Panc1 (cell line): ENCODE data around the gene TMEM51.

Experiments used
- CTCF ChIP-seq: fragments of 450-650 bp; IDR thresholded peaks from 2 replicates; pipeline ENCODE4 v1.5.1; 2017; ENCODE audit warnings: mild to moderate bottlenecking
- POLR2AphosphoS5 ChIP-seq: IDR thresholded peaks from 2 replicates; pipeline ENCODE4 v1.6.1; 2012; ENCODE audit warnings: mild to moderate bottlenecking, low read depth, low read length, moderate library complexity
- SIN3A ChIP-seq: IDR thresholded peaks from 2 replicates; pipeline ENCODE4 v1.6.1; 2012; ENCODE audit warnings: low read depth, mild to moderate bottlenecking, low read length, moderate library complexity, borderline replicate concordance; ENCODE audit not compliant: insufficient read depth
- TCF7L2 ChIP-seq: IDR thresholded peaks from 2 replicates; pipeline ENCODE4 v1.6.1; 2011; ENCODE audit warnings: mild to moderate bottlenecking, low read depth, low read length, inconsistent platforms

GRCh38 chr1:15212954-15213291 lies 59.4 kb downstream of the TMEM51 start:
- TF ChIP-seq TCF7L2 (no peak), CTCF (no peak), POLR2AphosphoS5 (no peak), SIN3A (no peak)
